GM10248 (cell line): Measurements from ENCODE around the gene ZDHHC20.

Experiments
- CTCF ChIA-PET: fragments of 300-600 bp; sonication (Branson Sonifier 250); formaldehyde crosslinking; extraction: SDS; loops from one replicate; lab custom pipeline; 2021; ENCODE audit warnings: antibody characterized with exemption; lab: Yijun Ruan, JAX
- POLR2A ChIA-PET: fragments of 350-650 bp; sonication (Branson Sonifier 250); formaldehyde crosslinking; extraction: SDS; loops from one replicate; lab custom pipeline; 2020; ENCODE audit warnings: antibody characterized with exemption; lab: Yijun Ruan, JAX
- DNase-seq: peaks from one replicate; pipeline ENCODE4 v3.0.0; 2012; ENCODE audit errors: extremely low spot score
- TF ChIP-seq, protein P1 (sequence below): IDR thresholded peaks from 2 replicates; pipeline ENCODE4 v1.5.1; 2012; ENCODE audit warnings: mild to moderate bottlenecking, low read depth; ENCODE audit errors: extremely low read depth, missing control alignments, control extremely low read depth

Gene ZDHHC20

DNA sequence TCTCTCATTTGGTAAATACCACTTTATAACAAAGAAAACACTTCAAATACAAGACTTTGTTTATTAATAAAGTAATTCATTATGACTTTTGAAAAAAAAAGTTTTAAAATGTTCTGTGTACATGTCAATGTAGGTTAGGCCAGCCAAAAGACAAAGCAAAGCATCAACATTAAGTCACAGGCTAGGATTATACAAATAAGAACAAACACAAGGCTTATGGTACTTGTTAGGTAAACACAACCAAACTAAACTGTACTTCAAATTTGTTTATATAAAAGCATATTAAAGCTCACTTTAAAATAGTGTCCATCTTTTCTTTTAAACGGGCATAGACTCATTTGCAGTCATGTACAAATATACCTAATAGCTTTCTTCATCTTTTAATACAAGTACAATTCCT is 86.6 kb downstream of the ZDHHC20 start:
- CTCF ChIA-PET = interaction anchor here (1.5 kb wide), 1 partner anchor 18 kb away, joined by 4 read pairs; no protein-coding TSS in a partner anchor
- POLR2A ChIA-PET = no interaction called here
- TF ChIP-seq, protein P1, sequence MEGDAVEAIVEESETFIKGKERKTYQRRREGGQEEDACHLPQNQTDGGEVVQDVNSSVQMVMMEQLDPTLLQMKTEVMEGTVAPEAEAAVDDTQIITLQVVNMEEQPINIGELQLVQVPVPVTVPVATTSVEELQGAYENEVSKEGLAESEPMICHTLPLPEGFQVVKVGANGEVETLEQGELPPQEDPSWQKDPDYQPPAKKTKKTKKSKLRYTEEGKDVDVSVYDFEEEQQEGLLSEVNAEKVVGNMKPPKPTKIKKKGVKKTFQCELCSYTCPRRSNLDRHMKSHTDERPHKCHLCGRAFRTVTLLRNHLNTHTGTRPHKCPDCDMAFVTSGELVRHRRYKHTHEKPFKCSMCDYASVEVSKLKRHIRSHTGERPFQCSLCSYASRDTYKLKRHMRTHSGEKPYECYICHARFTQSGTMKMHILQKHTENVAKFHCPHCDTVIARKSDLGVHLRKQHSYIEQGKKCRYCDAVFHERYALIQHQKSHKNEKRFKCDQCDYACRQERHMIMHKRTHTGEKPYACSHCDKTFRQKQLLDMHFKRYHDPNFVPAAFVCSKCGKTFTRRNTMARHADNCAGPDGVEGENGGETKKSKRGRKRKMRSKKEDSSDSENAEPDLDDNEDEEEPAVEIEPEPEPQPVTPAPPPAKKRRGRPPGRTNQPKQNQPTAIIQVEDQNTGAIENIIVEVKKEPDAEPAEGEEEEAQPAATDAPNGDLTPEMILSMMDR = no peak
- DNase-seq = no peak

GRCh38 chr13:21371011-21371410 is 88.1 kb downstream of the ZDHHC20 start:
- ChIA-PET CTCF (interaction anchor here (1.5 kb wide), 1 partner anchor 20 kb away, joined by 4 read pairs; no protein-coding TSS in a partner anchor), POLR2A (no interaction called here)
- TF ChIP-seq, protein P1 = no peak
- no peak for DNase-seq

- POLR2A ChIA-PET = no interaction called here
- TF ChIP-seq, protein P1 = no peak
- CTCF ChIA-PET = no interaction called here
- no peak for DNase-seq
Observed at GRCh38 chr13:21365574-21365973, 93.5 kb downstream of the ZDHHC20 start.

DNA sequence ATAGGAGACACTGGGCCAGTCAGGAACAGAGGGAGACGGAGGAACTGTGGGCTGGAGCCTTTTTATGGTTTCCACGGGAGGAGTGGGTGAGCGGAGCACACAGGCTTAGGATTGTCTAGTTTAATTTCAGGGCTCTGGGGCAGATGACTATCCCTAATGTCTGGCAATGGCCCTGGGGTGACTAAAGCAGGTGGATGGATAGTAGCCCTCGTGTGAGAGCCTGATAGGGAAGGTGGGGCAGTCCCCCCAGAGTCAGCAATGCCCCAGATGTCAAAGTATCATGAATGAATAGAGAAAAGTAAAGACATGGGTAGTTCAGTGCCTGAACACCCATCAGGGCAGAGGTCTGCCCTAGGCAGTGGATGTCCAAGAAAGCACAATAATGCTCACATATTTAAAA is 94.2 kb downstream of the ZDHHC20 start:
- CTCF ChIA-PET = no interaction called here
- POLR2A ChIA-PET = no interaction called here
- DNase-seq = no peak
- TF ChIP-seq, protein P1 = no peak

DNA sequence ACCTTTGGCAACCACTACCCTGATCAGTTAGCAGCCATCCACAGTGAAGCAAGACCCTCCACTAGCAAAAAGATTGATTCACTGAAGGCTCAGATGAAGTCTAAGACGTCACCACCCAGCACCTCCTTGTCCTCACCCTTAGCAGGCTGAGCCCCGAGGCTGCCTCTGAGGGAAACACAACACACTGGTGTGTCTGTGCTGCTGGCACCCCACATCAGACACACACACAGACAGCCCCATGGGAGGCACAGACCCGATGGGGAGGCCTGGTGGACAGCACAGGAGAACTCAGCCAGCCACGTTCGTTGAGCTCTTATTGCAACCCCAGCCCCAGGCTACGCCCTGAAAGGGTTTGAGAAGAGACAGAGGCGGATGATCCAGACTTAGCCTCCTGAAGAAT is 94.7 kb downstream of the ZDHHC20 start:
- TF ChIP-seq, protein P1 = no peak
- POLR2A ChIA-PET = no interaction called here
- no peak for DNase-seq
- CTCF ChIA-PET = no interaction called here

GRCh38 chr13:21362741-21363140 is 96.4 kb downstream of the ZDHHC20 start:
- ChIA-PET POLR2A (no interaction called here), CTCF (interaction anchor here (1.1 kb wide), 1 partner anchor 38 kb away, joined by 3 read pairs; no protein-coding TSS in a partner anchor)
- no peak for DNase-seq
- TF ChIP-seq, protein P1 = no peak

- TF ChIP-seq, protein P1 = no peak
- DNase-seq = no peak
- CTCF ChIA-PET = no interaction called here
- POLR2A ChIA-PET = no interaction called here
Observed at GRCh38 chr13:21361706-21362105, 97.4 kb downstream of the ZDHHC20 start.
